Natural killer cell (primary cell): ENCODE results near the gene PRG3. TPM values are rescaled to one million over a fixed set of nuclear protein-coding genes. Genes with fewer than 3 reads are reported as not detected.

Experiments
- ATAC-seq, 3 donors: fragments of 150-1000 bp in 2 of 3; fragments of 200-7000 bp in 1 of 3; cut with Tn5 transposase; 1 replicate in 1 of 3; 2 replicates in 2 of 3; pipeline ENCODE4 v1.10.0; 2021; ENCODE audit warnings: mild to moderate bottlenecking in 2 of 3, moderate library complexity in 2 of 3
- DNase-seq, 2 donors: peaks; one replicate each; pipeline versions ENCODE4 v3.0.0 to v3.0.0-alpha.2; 2013 to 2021; ENCODE audit warnings: mixed read lengths in 1 of 2
- H3K27ac ChIP-seq: one replicate; pipeline ENCODE4 v1.5.1; 2013; ENCODE audit warnings: mild to moderate bottlenecking, low read length
- H3K27me3 ChIP-seq: one replicate; pipeline ENCODE4 v1.6.1; 2013; ENCODE audit warnings: low read length; ENCODE audit not compliant: control insufficient read depth, insufficient read depth
- H3K36me3 ChIP-seq: one replicate; pipeline ENCODE4 v1.6.1; 2013; ENCODE audit warnings: low read length; ENCODE audit not compliant: control insufficient read depth, insufficient read depth
- H3K4me1 ChIP-seq: one replicate; pipeline ENCODE4 v1.6.1; 2013; ENCODE audit warnings: low read length; ENCODE audit not compliant: control insufficient read depth, insufficient read depth
- H3K4me3 ChIP-seq: one replicate; pipeline ENCODE4 v1.5.1; 2013; ENCODE audit warnings: low read length
- H3K9me3 ChIP-seq: one replicate; pipeline ENCODE4 v1.6.1; 2013; ENCODE audit warnings: low read length; ENCODE audit not compliant: control insufficient read depth, insufficient read depth
- H3K27ac Mint-ChIP-seq, 2 donors: one replicate each; pipeline ENCODE4 v1.8.0; 2022; ENCODE audit warnings: mild to moderate bottlenecking in 2 of 2, mixed read lengths in 2 of 2, moderate library complexity in 1 of 2
- H3K27me3 Mint-ChIP-seq, 2 donors: one replicate each; pipeline ENCODE4 v1.8.0; 2022; ENCODE audit warnings: low read depth in 2 of 2, mixed read lengths in 2 of 2
- H3K36me3 Mint-ChIP-seq: one replicate; pipeline ENCODE4 v1.8.0; 2022; ENCODE audit warnings: mixed read lengths
- H3K4me1 Mint-ChIP-seq, 2 donors: one replicate each; pipeline ENCODE4 v1.8.0; 2022; ENCODE audit warnings: mixed read lengths in 2 of 2
- H3K4me3 Mint-ChIP-seq: one replicate; pipeline ENCODE4 v1.8.0; 2022; ENCODE audit warnings: mild to moderate bottlenecking, moderate library complexity, mixed read lengths
- H3K9me3 Mint-ChIP-seq, 2 donors: one replicate each; pipeline ENCODE4 v1.8.0; 2022; ENCODE audit warnings: mixed read lengths in 2 of 2
- CTCF ChIP-seq: fragments of 200-600 bp; IDR thresholded peaks from one replicate; pipeline ENCODE4 v1.8.0; 2022; ENCODE audit warnings: antibody characterized with exemption
- WGBS: methylation state at CpG from one replicate; pipeline ENCODE4 v1.1.7; 2013; ENCODE audit warnings: missing lambda C conversion rate; ENCODE audit not compliant: insufficient coverage; 5-methylcytosine and 5-hydroxymethylcytosine counted together
- intact Hi-C: fragments of 100-400 bp; cut with micrococcal nuclease; formaldehyde crosslinking; loops from one replicate; pipeline ENCODE4 v1.14.2; 2022
- total RNA-seq, 4 donors: library from RNA; stranded (reverse); fragments of 120-200 nt in 1 of 4; gene quantifications; one replicate each; pipeline versions ENCODE4 v1.2.3 to v1.2.4, GENCODE V29; 2013 to 2022

PRG3 gene
- total RNA-seq, 3 donors from 2014 or later (not counting 1 experiment from before 2014, with no cell fraction given), result not detected

GRCh38 chr11:57353446-57353845 is 27.5 kb downstream of the PRG3 start:
- no peaks in the 10 kb centered on the region for H3K36me3 ChIP-seq
- no peaks in the 10 kb centered on the region for H3K9me3 Mint-ChIP-seq
- no peak overlapping the region for H3K4me3 ChIP-seq
- no peaks in the 10 kb centered on the region for H3K36me3 Mint-ChIP-seq
- TF ChIP-seq CTCF, result no peak
- peaks cover 12% of the 10 kb centered on the region for H3K4me1 ChIP-seq
- H3K27ac ChIP-seq, result no peak overlapping the region
- H3K27me3 ChIP-seq, result no peaks in the 10 kb centered on the region
- H3K9me3 ChIP-seq, result no peaks in the 10 kb centered on the region
- peaks cover 6 to 7% of the 10 kb centered on the region in 2 donors for H3K27me3 Mint-ChIP-seq
- 81% methylated on average over 4 of the region's 4 CpGs for WGBS
- DNase-seq (no peak), ATAC-seq (no peak)
- H3K4me3 Mint-ChIP-seq, result no peak overlapping the region
- no peak overlapping the region for H3K27ac Mint-ChIP-seq
- intact Hi-C loops, result no loop called here
- peaks cover 0 to 7% of the 10 kb centered on the region in 2 donors for H3K4me1 Mint-ChIP-seq

DNA sequence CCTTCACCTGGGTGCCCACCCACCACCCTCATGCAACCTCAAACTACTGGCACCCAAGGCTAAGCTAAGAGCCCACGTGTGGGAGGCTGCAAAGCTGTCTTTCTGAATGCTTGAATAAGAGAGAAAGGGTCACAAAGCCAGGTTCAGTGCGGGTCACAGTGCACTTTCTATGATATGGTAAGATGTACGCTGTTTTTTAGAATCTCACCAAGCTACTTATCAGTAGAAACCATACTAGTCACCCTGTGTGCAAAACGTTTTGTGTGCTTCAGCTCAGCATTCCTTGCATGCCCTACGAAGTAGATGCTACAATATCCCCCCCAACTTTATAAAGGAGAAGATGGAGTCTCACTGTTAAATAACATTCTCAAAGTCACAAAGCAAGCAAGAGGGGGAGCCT is 27.9 kb downstream of the PRG3 start:
- WGBS, result 60% methylated on average over 5 of the region's 5 CpGs
- Histone ChIP-seq H3K36me3 (no peaks in the 10 kb centered on the region), H3K27me3 (no peaks in the 10 kb centered on the region), H3K27ac (no peak overlapping the region), H3K4me3 (no peak overlapping the region), H3K9me3 (no peaks in the 10 kb centered on the region), H3K4me1 (peaks cover 12% of the 10 kb centered on the region)
- H3K36me3 Mint-ChIP-seq, result no peaks in the 10 kb centered on the region
- DNase-seq, result no peak
- H3K4me1 Mint-ChIP-seq, result peaks cover 0 to 7% of the 10 kb centered on the region in 2 donors
- intact Hi-C loops, result no loop called here
- ATAC-seq, result no peak
- H3K27me3 Mint-ChIP-seq, result peaks cover 6 to 7% of the 10 kb centered on the region in 2 donors
- H3K4me3 Mint-ChIP-seq, result no peak overlapping the region
- TF ChIP-seq CTCF, result no peak
- no peak overlapping the region for H3K27ac Mint-ChIP-seq
- no peaks in the 10 kb centered on the region for H3K9me3 Mint-ChIP-seq

DNA sequence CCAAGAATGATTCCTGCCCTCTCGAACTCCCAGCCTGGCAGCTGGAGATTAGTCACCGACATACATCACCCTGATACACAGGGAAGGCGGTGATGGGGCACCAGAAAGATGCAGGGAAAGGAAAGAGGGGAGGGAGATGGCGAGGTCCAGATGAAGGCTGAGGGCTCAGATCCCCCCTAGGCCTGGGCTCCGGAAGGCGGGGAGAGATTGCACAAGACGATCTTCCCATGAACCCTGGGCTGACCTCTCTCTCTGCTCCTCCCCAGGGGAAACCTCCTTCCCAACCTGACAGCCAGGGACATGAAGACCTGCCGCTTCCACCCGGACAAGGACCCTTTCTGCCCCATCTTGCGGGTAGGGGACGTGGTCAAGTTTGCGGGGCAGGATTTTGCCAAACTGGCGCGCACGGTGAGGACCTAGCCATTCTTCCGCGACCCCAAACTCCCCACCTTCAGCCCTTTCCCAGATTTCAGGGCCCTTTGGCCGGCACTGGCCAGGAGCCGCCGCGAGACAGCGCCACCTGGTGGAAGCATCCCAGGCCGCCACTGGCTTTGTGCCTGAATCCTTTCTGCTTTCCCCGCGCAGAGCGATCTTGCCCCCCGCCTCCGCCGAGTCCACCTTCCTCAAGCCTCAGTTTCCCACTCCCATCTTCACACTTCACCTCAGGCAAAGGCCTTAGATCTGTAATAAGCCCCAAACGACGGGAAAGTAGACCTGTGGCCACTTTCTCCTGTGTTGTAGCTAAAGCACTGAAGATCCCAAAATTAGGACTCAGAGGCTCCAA is 31.3 kb downstream of the PRG3 start:
- H3K27ac ChIP-seq, result no peak overlapping the region
- Mint-ChIP-seq H3K36me3 (no peaks in the 10 kb centered on the region), H3K27me3 (peaks cover 3 to 7% of the 10 kb centered on the region in 2 donors), H3K4me3 (no peak overlapping the region), H3K27ac (no peak overlapping the region), H3K9me3 (no peaks in the 10 kb centered on the region), H3K4me1 (peaks cover 7 to 12% of the 10 kb centered on the region in 2 donors)
- no peaks in the 10 kb centered on the region for H3K36me3 ChIP-seq
- intact Hi-C loops, result loop anchor here (5.0 kb wide), 1 partner anchor 133 kb away; no protein-coding TSS in a partner anchor
- peak; percentile 61 to 74 (median 70) for ATAC-seq
- H3K27me3 ChIP-seq, result no peaks in the 10 kb centered on the region
- no peak overlapping the region for H3K4me3 ChIP-seq
- peak; percentile 63 to 76 for DNase-seq
- no peaks in the 10 kb centered on the region for H3K9me3 ChIP-seq
- H3K4me1 ChIP-seq, result peaks cover 8% of the 10 kb centered on the region
- TF ChIP-seq CTCF, result peak; percentile 94
- WGBS, result 39% methylated on average over 31 of the region's 31 CpGs
